GM12891 (cell line): ENCODE results near the gene HUNK.

Source experiments
- POLR2A ChIP-seq: IDR thresholded peaks from 2 replicates; pipeline ENCODE4 v1.6.1; 2011; ENCODE audit warnings: low read depth, low read length, control low read depth
- POLR2AphosphoS5 ChIP-seq: IDR thresholded peaks from 2 replicates; pipeline ENCODE4 v1.6.1; 2011; ENCODE audit warnings: low read depth, low read length, control low read depth
- SPI1 ChIP-seq: IDR thresholded peaks from 2 replicates; pipeline ENCODE4 v1.6.1; 2011; ENCODE audit warnings: low read depth, low read length, control low read depth
- TAF1 ChIP-seq: IDR thresholded peaks from 2 replicates; pipeline ENCODE4 v1.6.1; 2011; ENCODE audit warnings: low read depth, low read length, control low read depth

GRCh38 chr21:31837041-31837440 lies 35.8 kb upstream of the HUNK start:
- TF ChIP-seq POLR2A (no peak), TAF1 (no peak), POLR2AphosphoS5 (no peak), SPI1 (no peak)
